ENCODE data around the gene GLO1. TPM values are rescaled to one million over a fixed set of nuclear protein-coding genes. Genes with fewer than 3 reads are reported as not detected.

The GLO1 gene
- total RNA-seq, result 125 and 151 TPM in 2 replicates

DNA sequence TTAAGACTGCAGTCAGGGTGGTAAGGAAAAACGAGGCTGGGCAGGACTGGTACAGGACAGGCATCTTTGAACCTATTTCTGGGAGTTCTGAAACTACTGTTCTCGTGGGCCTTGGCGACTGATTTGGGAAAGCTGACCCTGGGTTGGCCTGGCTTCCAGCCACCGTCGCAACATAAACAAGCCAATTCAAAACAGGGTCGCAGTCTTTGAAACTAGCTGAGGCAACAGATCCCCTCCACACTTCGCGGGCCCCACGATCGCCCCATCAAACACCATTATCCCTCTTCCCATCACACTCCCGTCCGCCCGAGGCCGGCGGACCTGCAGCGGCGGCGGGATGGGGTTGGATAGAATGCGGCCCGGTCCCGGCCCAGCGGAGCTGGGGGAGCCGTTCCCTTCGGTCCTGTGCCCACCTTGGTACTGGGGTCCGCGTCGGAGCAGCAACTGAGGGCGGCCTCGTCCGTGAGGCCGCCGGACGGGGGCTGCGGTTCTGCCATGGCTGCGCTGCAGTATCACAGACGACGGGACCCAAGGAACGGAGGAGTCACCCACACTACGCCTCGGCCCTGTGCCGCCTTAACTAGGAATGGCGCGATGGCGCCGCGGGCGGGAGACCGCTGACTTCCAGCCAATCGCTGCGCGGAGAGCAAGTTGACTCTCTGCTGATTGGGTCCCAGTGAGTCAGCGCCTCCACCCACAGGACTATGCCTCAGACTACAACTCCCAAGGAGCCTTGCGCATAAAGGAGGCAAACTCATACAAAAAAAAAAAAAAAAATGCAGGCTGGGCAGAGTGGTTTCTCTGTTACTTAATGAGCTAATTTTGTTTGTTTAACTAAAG is at the start of gene GLO1:
Gene GLO1, minus strand, starts transcription at position 588 of the 840 bp plus-strand sequence. Its CDS starts 91 bp downstream, at position 497.

DNA sequence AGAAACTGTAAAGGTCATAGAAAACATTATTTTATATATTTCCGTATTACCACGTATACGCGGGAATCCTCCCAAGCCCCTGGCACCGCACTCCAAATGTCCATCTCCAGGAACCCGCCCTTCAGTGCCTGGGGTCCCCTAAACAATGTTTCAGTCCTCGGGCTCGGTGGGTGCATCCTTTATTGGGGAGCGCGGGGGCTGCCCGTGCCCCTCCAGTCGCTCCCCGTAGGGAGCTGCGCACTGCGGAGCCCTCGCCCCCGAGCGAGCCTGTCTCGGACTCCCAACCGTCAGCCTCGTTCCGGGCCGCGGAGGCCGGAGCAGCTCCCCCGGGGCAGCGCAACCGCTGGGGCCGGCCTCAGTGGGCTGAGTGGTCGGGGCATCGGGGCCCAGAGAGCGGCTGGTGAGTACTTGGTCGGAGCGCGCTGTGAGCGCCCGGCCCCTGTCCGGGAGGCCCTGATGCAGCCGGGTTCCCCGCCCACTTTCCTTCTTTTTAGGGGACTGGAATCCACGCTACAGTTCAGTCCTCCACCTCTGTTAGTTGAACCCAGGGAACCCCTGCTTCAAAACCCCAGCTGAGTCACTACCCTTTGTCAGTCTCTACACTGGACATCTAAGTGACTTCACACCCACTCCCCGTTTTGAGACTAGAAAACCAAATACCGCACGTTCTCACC is 12.2 kb upstream of the GLO1 start, which contains the start of gene DNAH8:
Gene DNAH8, plus strand, starts transcription at position 296 of the 674 bp plus-strand sequence. CDS start 7,499 bp downstream, outside the sequence.

DNA sequence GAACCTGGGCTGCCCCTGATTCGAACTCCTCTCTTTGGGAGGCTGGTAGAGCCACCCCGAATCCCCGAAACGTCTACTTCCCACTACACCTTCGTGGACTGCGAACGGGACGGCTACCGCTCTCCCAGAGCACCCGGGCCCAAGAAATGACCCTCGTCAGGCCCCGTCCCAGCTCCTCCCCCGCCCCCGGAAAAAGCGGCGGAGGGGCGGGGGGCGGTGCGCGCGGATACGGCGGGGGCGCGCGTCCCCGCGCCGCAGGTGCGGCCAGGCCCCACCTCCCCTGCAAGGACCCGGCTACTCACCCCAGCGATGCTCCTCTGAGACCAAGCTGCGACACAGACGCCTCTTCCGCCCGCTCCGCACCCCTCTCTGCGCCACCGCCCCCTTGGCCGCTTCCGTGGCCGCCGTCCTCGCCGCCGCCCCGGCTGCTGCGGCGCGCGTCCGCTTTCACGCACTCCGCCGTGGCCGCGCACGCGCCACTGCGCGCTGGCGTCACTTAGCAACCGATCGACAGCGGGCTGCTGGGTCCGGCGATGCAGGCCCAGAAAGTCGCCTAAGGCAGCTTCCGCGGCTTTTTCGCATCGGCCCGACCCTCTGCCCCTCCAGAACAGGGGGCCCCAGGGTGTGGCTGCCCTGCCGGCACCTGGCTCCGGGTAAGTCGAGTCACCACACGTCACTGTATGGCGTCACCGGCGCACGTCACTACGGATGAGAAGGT is 63.3 kb downstream of the GLO1 start, which contains the start of gene BTBD9:
Gene BTBD9, minus strand, starts transcription at position 432 of the 718 bp plus-strand sequence.

Other genes with a start within 250 kb of the GLO1 start
- gene BTBD9, start 63.2 kb downstream of the GLO1 start, total RNA-seq, result 9.8 and 17.7 TPM in 2 replicates
- under 0.01 TPM in 2 replicates for gene DNAH8, start 12.2 kb upstream of the GLO1 start, total RNA-seq

Data from vein endothelial cell (primary cell).